ENCODE measurements around the gene RIPPLY3.

GRCh38 chr21:36985751-36986594 is 20.5 kb upstream of the RIPPLY3 start:
- TF ChIP-seq CTCF (IDR thresholded peaks at IDR 0.05) (no peak), POLR2A (IDR thresholded peaks at IDR 0.05) (no peak)
